Stimulated activated CD4-positive, alpha-beta T cell treated with anti-CD3 and anti-CD28 coated beads, TNF-alpha, amount 100 ng/mL, for 4 hours (primary cell): Measurements from ENCODE around the gene AGO3.
"Not testable (repeated sequence)": the region's sequence is repeated elsewhere in the genome, so short reads cannot be mapped to it uniquely, and the experiment has no call there.

ENCODE experiments used
- DNase-seq, 3 experiments: peaks; one replicate each; pipeline ENCODE4 v3.0.0-alpha.2; 2020; ENCODE audit warnings: low read depth in 3 of 3

Gene AGO3

GRCh38 chr1:35930593-35931445 is at the start of gene AGO3:
Gene AGO3 (plus strand): TSS chr1:35931105. CDS start chr1:35931427, 322 bp downstream.
- DNase-seq, result peak; percentile 72 to 73 (median 73)

- DNase-seq, result no peak
Measured at GRCh38 chr1:35881850-35882273, 49.0 kb upstream of the AGO3 start.

- DNase-seq, result no peak
Measured at GRCh38 chr1:35882586-35882944, 48.3 kb upstream of the AGO3 start.

GRCh38 chr1:35882945-35883634 is 47.8 kb upstream of the AGO3 start, which contains the start of gene AGO1:
Gene AGO1 (plus strand): TSS chr1:35883209. CDS start chr1:35883422, 213 bp downstream.
- peak; percentile 93 to 96 (median 96) for DNase-seq

- DNase-seq, result peak; percentile 21 to 37 (median 34)
Measured at GRCh38 chr1:35883635-35884101, 47.2 kb upstream of the AGO3 start.

GRCh38 chr1:35884934-35885333 is 46.0 kb upstream of the AGO3 start:
- DNase-seq, result no peak

GRCh38 chr1:35885961-35886558 is 44.8 kb upstream of the AGO3 start:
- no peak for DNase-seq

GRCh38 chr1:35886577-35887431 is 44.1 kb upstream of the AGO3 start:
- no peak for DNase-seq

- DNase-seq, result no peak
Measured at GRCh38 chr1:35887508-35887907, 43.4 kb upstream of the AGO3 start.

GRCh38 chr1:35888255-35888654 is 42.6 kb upstream of the AGO3 start:
- no peak for DNase-seq

- not testable (repeated sequence) for DNase-seq
Measured at GRCh38 chr1:35888981-35889380, 41.9 kb upstream of the AGO3 start.

GRCh38 chr1:35893051-35893879 is 37.6 kb upstream of the AGO3 start:
- DNase-seq, result no peak

GRCh38 chr1:35894183-35894582 is 36.7 kb upstream of the AGO3 start:
- no peak for DNase-seq

- DNase-seq, result no peak
Measured at GRCh38 chr1:35894656-35895055, 36.2 kb upstream of the AGO3 start.

GRCh38 chr1:35899941-35900340 is 31.0 kb upstream of the AGO3 start:
- no peak for DNase-seq

- no peak for DNase-seq
Measured at GRCh38 chr1:35901235-35901634, 29.7 kb upstream of the AGO3 start.

- DNase-seq, result no peak
Measured at GRCh38 chr1:35902671-35903070, 28.2 kb upstream of the AGO3 start.

GRCh38 chr1:35914717-35915116 is 16.2 kb upstream of the AGO3 start:
- DNase-seq, result no peak

GRCh38 chr1:35915693-35916092 is 15.2 kb upstream of the AGO3 start:
- no peak for DNase-seq

- DNase-seq, result no peak
Measured at GRCh38 chr1:35923791-35924221, 7.1 kb upstream of the AGO3 start.

GRCh38 chr1:35924838-35925237 is 6.1 kb upstream of the AGO3 start:
- DNase-seq, result no peak
